GM21717 (cell line): ENCODE measurements around the gene RPS6KA2.

Source experiments
- ATAC-seq: cut with Tn5 transposase; IDR thresholded peaks from one replicate; pipeline ENCODE4 v1.9.1; 2021; ENCODE audit warnings: mild to moderate bottlenecking, moderate library complexity; ENCODE audit not compliant: unreplicated experiment

Gene RPS6KA2

DNA sequence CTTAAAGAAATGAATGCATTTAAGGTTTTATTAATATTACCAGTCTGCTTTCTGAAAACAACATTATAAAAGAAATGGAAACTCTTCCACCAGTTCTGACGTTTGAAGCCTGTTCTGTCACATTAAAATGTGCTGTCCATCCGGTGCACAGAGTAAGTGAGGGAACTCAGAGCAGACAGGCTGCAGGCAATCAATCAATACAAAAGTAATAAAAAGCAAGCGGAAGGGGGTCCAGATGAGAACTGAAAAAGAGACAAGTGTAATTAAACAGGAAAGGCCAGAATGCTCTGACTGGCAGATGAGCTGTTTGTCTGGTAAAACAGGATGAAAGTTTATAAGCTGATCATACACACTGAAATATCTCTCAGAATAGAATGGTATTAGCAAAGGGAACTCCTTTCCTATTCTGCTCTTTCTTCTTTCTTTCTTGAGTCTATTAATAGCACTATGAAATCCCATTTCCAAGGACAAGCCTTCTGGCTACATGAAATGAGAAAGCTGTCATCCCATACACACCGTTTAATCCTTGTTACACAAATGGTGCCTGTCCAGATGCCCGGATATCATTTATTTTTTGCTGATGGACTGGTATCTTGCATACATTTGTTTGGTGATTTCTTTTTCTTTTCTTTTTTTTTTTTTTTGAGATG lies 134.8 kb downstream of the RPS6KA2 start:
- no peak for ATAC-seq

DNA sequence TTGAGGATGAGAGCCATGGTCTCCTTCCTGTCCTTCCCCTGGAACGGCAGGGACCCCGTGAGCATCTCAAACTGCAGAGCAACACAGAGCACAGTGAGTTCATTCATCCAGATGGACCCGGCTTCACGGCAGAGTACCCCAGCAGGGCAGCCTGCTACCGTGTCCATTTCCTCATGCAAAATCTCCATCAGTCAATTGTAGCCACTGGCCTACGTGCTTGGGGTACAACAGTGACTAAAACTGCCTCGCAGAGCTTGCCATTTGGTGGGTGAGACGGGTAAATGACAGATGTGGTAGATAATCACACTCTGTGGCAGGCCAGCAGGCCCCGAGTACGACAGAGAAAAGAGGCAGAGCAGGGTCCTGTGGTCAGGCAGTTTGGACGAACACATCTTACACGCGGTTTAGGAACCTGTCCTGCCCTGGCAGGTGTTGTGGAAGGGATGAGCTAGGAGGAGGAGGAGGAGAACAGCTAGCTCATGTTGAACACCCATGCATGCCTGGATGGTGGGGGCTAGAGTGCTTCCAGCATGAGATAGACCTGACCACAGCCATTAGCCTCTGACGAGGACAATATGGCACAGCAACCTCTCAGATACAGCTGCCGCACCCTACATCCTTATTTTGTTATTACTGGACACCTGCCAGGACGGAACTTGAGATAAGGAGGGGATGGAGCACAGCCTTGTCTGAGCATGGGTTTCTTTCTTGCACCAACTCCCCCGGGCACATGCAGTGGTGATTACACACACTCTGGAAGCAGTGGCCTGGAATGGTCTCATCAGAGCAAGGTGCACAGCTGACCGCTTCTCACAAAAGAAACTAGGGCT lies 136.2 kb downstream of the RPS6KA2 start:
- no peak for ATAC-seq

DNA sequence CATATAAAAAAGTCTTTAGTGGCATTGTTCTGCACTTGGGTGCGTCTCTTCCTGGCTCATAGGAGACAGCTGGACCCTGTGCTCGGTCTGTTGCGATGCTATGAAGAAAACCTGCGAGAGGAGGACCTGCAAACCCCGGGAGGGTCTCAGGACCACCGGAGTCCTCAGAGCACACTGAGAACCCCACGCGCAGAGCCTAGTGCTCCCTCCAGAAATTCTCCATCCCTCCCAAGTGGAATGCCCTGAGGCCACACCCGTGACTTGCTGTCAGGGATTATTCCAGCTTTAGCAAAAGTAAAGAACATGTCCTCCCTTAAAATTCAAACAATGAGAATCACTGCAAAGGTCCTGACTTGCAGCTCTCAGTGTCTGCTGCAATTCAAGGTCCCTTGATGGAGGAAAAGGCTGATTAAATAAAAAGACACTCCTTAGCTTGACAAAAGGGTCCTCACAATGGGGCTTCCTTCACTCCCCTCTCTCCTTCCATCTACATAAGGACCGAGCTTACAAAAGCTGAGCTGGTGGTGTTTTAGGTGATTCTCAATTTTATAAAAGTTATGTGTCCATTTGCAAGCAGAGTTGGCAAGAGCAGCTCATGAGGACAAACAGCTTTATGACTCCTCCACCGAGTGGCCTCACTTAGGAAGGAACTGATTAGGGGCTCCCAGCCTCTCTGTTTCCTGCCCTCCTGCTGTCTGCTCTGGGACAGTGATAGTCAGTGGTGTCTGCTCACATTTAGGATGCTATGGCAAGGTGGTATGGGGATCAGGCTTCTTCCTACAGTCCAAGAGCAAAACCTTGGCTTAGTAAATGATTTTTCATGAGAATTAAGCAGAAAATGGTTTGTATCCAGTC lies 137.5 kb downstream of the RPS6KA2 start:
- no peak for ATAC-seq

DNA sequence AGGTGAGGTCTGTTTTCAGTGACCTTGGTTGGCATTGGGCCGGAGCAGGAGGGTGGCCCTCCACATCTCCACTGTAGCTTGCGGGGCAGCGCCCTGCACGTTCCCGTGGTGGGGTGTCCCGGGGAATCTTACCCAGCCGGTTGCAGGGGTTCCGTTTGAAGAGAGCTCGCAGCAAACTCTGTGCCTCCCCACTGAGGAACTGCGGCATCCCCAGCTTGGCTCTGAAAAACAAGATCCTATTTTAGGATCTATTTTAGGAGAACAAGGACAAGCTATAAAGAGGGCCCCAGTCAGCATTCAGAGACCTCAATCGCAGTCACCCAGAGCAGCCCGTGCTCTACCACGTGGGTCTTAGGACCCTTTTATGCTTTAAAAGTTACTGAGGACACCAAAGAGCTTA lies 138.3 kb downstream of the RPS6KA2 start:
- ATAC-seq = no peak

DNA sequence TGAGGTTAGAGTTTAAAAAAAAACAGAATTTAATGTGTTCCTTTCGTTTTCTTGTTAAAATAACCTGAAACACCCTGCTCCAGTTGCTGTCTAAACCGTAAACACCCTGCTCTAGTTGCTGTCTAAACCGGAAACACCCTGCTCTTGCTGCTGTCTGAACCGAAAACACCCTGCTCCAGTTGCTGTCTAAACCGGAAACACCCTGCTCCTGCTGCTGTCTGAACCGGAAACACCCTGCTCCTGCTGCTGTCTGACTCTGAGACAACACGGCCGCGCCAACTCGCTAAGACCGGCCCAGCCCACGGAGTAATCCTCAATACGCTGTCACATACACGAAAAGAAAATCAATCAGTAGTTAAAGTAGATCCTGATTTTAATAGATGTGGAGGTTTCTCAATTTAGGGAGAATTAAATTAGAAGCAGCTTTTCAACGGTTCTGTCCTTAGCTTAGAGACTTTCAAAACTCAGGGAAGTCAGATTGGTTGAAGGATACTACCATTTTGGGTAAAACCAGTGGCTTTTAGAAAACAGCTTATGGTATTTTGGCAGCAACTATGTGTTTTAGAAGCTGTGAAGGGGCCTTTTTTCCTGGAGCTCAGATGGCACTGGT lies 138.9 kb downstream of the RPS6KA2 start:
- peak; percentile 93 for ATAC-seq

DNA sequence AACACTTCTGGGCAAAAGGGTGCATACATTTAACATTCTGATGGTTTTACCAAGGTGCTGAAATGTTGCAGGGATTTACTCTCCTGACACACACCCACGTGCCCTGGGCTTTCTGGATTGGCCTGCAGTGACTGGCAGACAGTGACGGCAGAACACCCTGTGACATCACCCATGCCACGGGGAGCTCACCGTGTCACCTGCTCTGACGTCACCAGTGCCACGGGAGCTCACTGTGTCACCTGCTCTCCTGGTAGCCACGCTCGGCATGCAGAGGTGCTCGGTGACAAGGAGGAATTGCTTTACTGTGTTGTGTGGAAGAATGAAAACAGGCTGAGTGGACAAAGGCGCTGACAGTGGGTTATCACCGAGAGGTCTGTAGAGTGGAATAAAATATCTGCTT lies 139.9 kb downstream of the RPS6KA2 start:
- ATAC-seq = no peak

DNA sequence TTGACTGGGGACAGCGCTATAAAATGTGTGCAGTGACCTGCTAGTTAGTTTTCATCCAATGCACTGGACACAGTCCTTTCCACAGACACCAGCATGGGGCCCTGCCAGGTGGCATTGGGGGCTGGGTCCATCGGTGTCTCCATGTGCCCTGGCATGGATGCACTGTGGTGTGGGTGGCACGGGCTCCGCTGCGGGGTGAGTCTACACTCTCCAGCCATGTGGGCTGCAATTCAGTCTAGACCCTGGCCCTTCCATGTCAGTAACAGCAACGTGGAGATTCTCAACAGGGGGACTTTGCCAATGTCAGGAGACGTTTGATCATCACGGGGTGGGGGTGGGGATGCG lies 140.5 kb downstream of the RPS6KA2 start:
- ATAC-seq = no peak

DNA sequence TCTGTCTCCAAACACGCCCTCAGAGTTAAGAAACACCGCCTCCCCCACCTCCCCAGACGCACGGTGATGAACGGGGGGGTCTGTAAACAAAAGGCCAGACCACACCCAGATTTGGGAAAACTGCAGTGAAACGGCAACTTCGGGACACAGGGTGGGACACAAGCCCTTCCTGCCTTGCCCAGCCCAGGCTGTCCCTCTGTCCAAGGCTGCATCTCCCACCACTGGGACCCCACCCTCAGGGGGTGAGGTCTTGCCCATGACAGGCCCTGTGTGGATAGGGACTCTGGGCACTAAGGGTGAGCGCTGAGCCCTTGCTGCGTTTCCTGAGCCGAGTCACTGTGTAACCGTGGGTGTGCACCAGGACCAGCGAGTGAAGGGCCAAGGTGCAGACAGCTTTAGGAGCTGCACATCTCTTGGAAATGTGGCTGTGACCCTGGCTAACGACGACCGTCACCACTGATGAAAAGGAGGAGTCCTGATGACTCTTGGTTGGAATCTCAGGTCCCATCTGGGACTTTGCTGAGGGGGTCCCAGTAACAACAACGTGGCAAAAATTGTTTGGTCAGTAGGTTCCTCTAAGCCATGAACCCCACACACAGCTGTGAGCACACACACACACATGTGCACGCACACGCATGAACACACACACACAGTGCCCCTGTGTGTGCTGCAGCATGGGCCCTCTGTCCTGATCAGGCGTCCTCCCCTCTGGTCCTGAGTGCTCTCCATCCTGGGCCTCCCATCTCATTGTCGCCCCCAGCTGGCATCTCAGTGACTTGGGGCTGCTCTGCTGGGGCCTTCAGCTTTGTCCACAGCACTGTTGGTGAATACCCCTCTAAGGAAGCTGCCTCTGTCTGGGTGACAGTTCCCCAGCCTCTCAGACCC lies 141.2 kb downstream of the RPS6KA2 start:
- ATAC-seq = no peak

DNA sequence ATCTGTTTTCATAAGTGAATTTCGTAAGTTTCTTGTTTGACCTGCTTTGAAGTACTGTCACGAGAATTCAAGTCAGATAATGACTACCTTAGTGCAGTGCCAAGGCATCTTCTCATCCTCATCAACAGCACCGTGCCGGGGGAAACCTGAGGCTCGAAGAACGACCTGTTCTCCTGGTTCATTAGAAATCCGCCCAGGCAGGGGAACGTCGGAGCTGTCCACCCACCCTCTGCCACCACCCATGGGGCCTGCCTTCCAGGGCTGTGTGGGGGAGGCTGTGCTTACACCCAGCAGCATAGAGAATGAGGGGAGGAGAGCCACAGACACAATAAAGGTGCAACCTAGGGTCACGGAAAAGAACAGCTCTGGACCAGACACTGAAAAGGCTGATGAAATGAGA lies 142.2 kb downstream of the RPS6KA2 start:
- no peak for ATAC-seq

DNA sequence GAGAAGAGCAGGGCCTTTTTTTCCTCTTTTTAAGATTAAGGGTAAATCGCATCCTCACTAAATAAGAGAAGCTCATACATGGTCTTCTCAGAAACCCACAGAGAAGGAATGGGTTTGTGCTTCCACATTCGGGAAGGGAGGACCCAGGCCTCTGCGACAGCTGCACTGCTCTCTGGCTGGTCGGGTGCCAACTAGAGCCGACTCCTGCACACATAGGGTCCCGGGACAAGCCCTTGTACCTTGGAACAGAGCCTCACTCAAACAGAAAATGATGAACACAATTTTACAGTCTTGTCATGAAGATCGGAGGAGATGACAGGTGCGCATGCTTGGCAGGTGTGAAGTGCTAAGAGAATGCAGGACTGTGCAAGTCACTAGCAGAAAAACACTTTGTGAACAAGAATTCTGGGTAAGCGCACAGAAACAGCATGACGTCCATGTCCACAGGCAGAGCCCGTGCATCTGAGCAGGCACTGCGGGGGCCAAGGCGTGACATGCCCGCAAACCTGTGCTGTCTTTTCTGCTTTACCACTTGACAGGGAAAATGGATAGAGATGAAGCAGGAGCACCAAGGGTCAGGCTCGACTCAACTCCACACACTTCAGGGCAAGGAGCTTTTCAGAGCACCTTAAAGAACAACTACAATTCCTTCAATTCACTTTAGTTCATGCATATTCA lies 143.3 kb downstream of the RPS6KA2 start:
- ATAC-seq = no peak

DNA sequence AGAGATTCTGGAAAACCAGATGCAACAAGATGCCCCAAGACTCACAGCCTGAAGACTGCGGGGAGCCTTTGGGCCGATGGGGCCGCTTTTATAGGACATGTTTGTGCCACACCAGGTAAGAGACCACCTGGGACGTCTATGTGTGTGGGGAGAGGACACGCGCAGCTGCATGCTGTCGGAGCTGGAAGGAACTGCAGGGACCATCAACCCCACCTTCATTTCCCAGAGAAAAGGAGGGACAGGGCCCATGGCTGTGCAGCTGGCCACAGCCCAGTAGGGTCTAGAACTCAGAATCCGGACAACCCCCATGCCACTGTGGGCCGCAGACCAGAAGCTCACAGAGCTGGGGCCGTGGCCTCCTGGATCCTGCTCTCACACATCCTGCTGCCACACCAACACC lies 144.0 kb downstream of the RPS6KA2 start:
- no peak for ATAC-seq

DNA sequence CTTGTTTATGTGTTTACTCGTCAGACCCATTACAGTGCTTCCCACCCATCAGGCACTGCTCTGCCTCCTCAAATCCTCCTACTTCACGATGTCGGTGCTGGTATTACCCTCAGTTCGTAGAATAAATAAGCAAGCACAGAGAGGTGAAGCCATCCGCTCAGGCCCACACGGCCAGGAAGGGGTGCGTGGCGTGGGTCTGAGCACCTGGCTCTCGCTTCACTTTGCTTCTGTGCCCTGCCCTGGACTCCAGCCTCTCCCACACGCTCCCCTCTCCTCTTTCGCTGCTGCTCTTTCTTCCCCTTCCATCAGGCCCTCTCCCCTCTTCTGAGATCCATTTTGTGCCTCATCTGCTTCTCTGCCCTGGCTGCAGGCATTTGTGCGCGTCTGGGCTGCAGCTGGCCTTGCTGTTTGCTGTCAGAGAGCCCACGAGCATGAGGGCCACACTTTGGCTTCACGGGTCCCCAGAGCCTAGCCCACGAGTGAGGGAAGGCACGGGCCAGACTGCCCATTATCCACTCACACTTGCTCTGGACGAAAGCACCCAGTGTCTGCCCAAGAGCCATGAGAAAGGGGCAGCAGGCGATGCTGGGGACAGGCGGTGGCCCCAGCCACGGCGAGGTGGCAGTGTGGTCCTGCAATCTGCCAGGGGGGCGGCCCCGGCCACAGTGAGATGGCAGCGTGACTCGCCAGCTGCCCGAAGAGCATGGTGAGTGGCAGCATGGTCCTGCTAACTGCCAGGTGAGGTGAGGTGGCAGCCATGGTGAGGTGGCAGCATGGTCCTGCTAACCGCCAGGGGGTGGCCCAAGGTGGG lies 148.1 kb downstream of the RPS6KA2 start:
- no peak for ATAC-seq

DNA sequence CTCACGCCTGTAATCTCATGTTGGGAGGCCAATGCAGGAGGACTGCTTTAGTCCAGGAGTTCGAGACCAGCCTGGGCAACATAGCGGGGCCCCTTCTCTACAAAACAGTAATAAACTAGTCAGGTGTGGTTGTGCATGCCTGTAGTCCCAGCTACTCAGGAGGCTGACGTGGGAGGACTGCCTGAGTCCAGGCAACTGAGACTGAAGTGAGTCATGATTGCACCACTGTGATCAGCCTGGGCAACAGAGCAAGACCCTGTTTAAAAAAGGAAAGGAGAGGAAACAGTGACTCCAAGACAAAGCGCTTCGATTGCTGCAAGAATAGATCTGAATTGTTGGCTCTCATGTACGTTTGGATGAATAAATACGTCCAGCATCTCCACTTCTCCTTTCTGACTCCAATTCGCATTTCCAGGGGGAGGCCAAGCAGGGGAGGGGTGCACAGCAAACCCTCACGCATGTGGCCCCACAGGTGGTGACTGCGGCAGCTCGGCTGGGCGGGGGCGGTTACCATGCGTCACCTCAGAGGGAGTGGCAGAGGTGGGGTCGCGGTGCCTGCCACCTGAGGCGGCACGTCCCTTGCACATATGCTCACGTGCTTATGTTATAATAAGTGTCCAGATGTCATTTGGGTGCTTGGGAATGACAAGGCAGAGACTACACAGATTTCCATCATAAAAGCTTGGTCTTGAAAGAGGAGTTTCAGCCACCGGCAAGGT lies 149.2 kb downstream of the RPS6KA2 start:
- no peak for ATAC-seq

DNA sequence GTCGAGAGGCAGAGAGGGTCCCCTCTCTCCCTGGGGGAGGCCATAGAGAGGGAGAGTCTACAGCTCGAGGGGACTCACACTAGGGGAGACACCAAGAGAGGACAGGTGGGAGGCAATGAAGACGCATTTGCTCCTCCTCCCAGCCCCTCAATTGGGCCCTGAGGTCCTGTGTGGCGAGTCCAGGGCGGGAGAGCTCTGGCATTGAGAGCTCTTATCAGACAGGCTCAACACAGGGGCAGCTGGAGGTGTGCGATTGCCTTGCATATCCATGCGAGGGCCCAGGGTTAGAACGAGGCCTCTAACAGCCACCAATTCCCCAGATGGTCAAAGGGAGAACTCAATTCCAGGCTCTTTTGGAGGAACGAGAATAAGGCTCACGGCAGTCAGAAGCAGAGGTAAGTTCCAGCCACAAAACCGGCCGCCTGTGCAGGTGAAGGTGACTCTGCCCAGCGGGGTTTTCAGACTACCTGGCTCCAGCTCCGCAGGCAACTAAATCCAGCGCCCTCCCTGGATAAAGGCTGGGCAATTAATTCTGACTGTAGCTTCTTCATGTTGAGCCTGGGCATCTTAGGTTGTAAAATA lies 150.3 kb downstream of the RPS6KA2 start:
- ATAC-seq = no peak

DNA sequence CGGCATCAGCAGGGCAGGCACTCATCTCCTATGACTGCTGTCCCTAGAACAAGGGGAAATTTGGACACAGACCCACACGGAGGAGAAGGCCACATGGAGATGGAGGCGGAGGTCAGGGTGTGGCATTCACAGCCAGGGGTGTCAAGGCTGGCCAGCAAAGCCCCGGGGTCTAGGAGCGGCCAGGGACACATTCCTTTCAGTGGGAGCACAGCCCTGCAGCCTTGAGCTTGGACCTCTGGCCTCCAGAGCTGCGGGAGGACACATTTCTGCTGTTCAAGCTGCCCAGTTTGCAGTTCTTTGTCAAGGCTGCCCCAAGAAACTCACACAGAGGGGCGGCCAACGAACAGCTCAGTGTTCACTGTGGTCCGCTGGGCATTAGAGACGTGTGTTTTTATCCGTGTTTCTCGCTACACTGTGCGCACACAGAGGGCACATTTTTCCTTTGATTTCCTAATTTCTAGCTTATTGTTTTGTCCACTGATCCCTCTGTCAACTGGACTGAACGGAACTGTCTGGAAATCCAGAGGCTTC lies 150.9 kb downstream of the RPS6KA2 start:
- ATAC-seq = no peak

DNA sequence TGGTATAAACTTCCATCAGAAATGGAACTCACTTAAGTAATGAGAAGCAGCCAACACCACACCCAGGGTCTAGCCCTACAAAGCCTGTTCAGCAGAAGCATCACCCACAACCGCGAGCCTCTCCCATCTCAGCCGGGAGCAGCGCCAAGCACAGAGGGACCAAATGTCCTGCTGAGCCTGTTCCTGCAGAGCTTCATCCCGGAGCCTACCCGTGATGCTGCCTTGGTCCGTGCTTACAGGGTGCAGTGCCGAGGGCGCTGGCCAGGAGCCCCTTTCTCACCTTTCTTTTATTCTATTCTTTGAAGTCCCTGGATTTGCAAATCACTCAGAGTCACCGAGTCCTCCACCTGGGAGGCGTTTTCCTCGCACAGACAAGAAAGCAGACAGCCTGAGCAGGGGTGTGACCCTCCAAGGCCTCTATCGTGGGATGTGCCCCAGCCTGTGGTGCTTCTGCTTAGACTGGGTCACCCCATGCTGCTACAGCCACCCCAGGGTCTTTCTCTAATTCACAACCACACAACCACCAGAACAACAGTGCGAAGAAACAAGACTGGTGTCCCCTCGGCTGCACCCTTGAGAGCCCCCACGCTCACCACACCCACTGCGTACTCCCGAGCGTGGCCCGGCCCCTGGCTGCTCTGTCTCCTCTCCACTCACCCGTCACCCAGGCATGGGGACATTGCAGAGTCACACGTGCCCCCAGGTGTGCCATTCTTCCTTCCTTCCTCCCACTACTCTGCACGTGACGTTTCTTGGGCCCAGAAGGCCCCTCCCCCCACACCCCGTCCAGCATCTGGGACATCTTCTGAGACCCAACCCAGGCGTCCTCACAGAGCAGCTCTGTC lies 152.1 kb downstream of the RPS6KA2 start:
- no peak for ATAC-seq
